Measurements from ENCODE around the gene DNASE1L2.

DNASE1L2 gene

DNA sequence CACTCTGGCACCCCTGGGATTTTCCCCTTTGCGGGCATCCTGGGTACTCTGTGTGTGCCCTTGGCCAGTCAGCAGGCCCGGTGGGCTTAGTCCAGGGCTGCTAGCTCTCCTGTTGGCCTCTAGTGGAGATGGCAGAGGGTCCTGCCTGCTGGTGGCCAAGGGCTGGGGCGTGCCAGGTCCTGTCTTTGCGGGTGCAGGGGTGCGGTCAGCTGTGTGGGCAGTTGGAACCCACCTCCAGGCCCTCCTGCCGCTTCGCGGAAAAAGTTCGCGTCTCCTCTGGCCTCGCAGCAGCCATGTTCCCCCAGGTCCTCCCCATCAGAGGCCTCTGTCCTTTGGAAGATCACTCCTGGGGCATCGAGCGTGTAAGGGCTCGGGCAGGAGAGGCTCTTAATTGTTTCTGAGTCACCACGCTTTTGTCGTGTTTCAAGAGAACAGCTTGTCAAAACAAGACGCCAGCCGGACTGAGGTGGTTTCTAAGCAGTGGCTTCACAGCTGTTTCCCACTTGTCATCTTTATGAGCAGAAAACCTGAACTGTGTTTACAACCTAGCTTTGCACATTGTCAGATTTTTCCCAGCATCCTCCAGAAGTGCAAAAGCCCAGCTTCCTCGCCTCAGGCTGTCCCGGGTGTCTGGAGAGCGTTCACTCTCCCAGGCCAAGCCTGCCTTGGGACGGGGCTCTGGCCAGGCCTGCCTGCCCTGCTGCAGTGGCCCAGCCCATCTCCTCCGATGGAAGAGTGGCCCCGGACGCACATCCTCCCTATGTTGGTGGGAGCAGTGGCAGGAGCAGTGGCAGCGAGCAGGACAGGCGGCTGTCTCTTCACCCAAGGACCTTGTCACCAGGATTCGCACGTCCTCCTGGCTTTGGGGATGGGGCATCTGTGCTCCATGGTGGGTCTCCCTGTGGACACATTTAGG is 5.0 kb upstream of the DNASE1L2 start:
- TF ChIP-seq, protein P1, sequence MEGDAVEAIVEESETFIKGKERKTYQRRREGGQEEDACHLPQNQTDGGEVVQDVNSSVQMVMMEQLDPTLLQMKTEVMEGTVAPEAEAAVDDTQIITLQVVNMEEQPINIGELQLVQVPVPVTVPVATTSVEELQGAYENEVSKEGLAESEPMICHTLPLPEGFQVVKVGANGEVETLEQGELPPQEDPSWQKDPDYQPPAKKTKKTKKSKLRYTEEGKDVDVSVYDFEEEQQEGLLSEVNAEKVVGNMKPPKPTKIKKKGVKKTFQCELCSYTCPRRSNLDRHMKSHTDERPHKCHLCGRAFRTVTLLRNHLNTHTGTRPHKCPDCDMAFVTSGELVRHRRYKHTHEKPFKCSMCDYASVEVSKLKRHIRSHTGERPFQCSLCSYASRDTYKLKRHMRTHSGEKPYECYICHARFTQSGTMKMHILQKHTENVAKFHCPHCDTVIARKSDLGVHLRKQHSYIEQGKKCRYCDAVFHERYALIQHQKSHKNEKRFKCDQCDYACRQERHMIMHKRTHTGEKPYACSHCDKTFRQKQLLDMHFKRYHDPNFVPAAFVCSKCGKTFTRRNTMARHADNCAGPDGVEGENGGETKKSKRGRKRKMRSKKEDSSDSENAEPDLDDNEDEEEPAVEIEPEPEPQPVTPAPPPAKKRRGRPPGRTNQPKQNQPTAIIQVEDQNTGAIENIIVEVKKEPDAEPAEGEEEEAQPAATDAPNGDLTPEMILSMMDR (conservative IDR thresholded peaks at IDR 0.05): no peak
- no peak for TF ChIP-seq ZFX (IDR thresholded peaks at IDR 0.05)
- no peak overlapping the region for H3K27ac ChIP-seq

- H3K27ac ChIP-seq: no peak overlapping the region
These were observed 3.9 kb upstream of the DNASE1L2 start for GRCh38 chr16:2232094-2232990.

DNA sequence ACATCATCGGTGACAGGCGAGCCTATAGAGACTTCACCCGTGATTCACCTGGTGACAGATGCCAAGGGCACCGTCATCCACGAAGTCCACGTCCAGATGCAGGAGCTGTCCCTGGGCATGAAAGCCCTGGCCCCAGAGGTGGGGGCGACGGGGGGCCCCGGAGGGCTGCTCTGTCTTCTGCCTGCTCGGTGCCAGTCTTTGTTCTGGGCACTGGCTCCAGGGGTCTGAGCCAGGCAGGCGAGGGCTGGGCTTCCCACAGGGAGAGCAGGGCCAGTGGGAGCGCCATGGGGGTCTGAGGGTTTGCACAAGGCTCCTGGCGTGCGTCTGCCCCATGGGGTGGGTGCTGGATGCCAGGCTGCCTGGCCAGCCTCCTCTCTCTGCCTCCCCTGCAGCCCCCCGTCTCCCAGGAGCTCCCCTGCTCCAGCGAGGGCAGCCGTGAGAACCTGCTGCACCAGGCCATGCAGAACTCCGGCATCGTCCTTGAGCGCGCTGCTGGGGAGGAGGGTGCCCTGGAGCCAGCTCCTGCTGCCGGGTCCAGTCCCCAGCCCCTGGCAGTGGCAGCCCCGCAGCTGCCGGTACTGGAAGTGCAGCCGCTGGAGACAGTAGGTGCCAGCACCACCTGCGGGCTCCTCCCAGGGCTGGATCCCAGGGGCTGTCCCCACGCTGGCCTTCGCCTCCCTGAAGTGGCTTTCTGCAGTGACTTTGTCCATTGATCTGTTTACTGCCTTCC is 3.0 kb upstream of the DNASE1L2 start:
- no peak overlapping the region for H3K27ac ChIP-seq
- TF ChIP-seq ZFX (IDR thresholded peaks at IDR 0.05): no peak
- TF ChIP-seq, protein P1 (conservative IDR thresholded peaks at IDR 0.05): no peak

More at GRCh38 chr16:2232094-2232990, 3.9 kb upstream of the DNASE1L2 start:
- TF ChIP-seq ZFX (IDR thresholded peaks at IDR 0.05): no peak
- TF ChIP-seq, protein P1 (conservative IDR thresholded peaks at IDR 0.05): no peak

DNA sequence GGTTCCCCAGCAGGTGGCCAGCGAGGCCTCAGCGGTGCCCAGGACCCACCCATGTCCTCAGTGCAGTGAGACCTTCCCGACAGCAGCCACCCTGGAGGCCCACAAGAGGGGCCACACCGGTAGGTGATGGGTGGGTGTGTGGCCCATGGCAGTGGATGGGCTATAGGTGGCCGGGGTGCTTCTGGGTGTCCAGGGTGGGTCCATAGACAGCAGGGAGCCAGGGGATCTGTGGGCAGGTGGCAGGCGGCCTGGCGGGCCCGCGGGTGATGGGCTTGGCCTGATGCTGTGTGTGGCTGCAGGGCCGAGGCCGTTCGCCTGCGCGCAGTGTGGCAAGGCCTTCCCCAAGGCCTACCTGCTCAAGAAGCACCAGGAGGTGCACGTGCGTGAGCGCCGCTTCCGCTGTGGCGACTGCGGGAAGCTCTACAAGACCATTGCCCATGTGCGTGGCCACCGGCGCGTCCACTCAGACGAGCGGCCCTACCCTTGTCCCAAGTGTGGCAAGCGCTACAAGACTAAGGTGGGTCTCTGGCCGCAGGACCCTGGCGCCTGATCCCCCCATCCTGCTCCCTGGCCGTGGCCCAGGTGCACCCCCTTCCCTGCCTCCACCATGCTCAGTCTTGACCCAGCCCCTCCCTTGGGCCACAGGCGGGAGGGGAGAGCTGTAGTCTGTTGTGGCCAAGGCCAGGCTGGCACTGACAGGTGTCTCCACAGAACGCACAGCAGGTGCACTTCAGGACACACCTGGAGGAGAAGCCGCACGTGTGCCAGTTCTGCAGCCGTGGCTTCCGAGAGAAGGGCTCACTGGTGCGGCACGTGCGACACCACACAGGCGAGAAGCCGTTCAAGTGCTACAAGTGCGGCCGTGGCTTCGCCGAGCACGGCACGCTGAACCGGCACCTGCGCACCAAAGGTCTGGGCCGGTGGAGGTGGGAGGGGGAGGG is 2.1 kb upstream of the DNASE1L2 start:
- H3K27ac ChIP-seq: no peak overlapping the region
- TF ChIP-seq ZFX (IDR thresholded peaks at IDR 0.05): no peak
- TF ChIP-seq, protein P1 (conservative IDR thresholded peaks at IDR 0.05): no peak

- no peak overlapping the region for H3K27ac ChIP-seq
- no peak for TF ChIP-seq ZFX (IDR thresholded peaks at IDR 0.05)
- TF ChIP-seq, protein P1 (conservative IDR thresholded peaks at IDR 0.05): no peak
These were observed 1.5 kb upstream of the DNASE1L2 start for GRCh38 chr16:2234813-2235170.

- no peak for TF ChIP-seq ZFX (IDR thresholded peaks at IDR 0.05)
- TF ChIP-seq, protein P1 (conservative IDR thresholded peaks at IDR 0.05): no peak
- no peak overlapping the region for H3K27ac ChIP-seq
These were observed 1.0 kb upstream of the DNASE1L2 start for GRCh38 chr16:2235234-2235651.

All from C4-2B (cell line).